ENCODE results near the gene OARD1.

OARD1 gene

DNA sequence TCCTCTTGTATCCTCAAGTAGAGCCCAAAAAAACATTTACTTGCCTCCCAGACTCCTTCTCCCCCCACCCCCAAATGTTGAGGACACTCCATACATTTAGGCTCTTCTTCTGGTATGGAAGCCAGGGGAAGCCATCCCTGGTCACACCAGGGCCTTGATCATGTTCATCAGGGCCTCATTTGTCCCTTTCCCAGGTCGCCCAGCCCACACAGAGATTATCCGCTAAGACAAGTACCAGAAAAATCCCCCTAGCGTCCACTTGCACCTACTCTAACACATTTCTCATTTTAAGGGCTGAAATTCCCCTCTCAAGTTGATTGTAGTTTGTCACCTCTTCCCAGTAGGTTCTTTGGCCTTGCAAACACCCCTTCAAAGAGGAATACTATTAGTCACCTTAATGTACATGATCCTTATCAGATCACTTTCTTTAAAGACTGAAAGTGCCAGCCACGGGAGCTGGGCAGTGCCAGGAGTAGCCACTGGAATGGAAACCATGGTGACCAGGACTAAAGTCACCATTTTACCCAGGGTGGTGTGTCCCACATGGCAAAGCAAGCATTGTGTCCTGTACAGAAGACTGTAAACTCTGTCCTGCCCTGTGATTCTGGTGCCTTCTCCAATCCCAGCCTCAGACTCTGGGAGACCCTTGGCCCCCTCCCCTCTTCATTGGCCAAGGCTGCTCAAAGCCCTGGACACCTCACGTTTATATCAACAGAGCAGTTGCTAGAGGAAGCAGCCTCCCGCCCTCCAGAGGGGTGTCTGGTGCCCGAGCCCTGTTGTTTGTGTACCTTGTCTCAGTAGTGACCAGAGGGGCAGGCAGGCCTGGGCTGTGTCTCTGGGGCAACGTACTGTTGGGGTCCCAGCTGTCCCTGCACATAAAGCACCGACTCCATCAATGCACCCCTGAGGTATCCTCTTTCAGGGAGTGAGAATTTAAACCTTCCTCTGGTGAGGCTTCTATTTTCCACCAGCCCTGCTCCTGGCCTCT, 24.1 kb downstream of the OARD1 start:
- no peak for DNase-seq (ENCODE audit: low read depth)

DNA sequence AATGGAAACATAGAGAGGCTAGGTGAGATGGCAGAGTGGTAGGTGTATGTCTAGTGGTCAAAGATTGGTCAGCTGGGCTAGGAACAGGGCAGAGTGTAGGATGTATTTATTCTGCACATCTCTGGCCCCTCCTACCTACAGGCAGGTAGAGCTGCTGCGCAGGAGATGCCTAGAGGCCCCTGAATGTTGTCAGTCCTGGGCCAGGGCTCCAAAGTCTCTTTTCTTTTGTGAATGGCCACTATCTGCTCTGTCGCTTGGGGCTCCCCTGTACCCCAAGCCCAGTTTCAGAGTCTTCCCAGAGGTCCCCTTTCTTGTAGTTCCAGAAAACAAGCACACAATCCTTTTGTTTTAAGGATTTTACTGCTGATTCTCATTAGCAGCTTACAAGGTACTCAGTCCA, 24.9 kb downstream of the OARD1 start:
- no peak for DNase-seq (ENCODE audit: low read depth)

DNA sequence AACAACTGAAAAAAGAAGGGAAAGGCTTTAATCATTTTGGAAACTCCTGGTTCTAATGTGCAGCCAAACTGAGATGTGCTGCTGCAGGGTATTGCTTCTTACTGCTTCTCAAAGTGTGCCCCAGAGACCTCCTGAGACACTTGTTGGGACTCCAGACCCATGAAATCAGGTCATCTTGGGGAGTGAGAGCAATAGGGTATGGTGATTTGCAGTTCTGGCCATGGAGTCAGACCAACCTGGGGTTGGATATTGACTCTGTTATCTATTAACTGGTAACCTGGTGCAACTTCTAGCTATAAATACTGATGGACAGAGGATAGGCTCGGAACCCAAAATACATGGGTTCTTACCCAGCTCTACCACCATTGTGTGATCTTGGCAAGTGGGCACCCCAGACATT, 26.1 kb downstream of the OARD1 start:
- no peak for DNase-seq (ENCODE audit: low read depth)

DNA sequence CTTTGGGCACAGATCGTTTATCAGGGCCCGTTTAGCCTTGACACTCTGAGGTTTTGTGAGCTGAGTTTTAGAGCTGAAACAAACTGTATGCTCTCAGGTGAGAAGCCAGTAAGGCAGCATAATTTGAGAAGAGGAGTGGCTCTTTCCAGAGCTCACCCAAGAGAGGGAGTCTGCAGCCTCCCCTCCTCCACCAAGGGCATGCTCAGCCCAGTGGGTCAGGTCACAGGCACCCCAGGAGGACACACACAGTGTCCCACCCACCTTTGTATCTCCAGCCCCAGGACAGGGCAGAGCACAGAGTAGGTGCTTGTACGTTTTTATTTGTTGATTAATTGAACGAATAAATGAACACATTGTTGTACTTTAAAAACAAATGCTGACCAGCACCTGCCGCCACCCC, 26.5 kb downstream of the OARD1 start:
- no peak for DNase-seq (ENCODE audit: low read depth)

DNA sequence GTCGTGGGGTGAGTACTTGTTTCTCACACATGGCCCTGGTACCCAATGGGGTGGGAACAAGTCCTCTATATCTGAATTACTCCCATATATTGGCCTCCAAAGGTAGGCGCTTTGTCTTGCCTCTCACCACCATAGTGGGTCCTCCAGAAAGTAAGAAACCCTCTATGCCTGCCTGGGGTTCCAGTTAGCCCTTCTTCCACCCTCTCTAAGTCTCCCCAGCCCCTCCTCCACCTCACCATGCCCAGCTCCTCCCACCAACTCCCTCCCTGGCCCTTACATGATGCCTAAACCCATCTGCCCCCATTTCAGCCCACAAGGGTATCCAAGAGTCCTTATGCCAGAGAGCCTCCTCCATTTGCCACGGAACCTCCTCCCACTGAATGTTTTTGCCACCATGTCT, 29.0 kb downstream of the OARD1 start:
- no peak for DNase-seq (ENCODE audit: low read depth)

DNA sequence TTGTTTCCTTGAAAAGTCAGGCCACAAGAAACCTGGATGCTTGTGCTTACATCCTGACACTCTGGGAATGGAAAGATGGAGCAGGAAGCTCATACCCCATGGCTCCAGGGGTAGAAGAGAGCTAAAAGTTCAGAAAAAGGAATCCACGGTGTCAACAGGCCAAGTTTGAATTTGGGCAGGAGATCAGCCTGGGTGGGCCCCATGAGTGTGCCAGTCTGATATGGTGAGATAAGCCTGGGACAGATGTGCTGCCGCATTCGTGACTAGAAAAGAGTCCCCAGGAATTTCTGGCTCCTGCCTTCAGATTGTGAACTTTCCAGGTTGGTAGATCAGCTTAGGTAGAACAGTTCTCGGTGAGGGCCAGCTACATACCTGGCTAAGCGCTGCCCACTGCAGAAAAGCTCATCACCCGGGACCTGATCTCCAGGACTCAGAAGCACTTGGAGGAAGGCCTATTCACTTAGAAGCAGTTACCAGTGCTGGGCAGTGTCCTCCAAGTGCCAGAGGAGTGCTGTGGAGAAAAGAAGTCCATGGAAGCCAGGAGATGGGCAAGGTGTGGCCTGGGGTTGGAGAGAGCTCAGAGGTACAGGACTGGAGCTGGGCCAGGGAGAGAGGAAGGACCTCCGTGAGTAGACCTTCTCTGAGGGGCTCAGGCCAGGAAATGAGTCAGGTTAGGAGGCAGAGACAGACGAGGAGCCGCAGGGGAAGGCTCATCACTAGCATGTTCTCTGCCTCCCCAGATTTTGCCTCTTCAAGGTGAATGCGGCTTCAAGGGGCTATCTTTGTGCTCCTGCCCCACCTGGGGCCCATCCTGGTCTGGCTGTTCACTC, 29.7 kb downstream of the OARD1 start, which contains the start of gene TSPO2:
TSS of gene TSPO2 (plus strand) at position 242 of the 830 bp plus-strand sequence. CDS start at position 761, 519 bp downstream.
- no peak for DNase-seq (ENCODE audit: low read depth)

DNA sequence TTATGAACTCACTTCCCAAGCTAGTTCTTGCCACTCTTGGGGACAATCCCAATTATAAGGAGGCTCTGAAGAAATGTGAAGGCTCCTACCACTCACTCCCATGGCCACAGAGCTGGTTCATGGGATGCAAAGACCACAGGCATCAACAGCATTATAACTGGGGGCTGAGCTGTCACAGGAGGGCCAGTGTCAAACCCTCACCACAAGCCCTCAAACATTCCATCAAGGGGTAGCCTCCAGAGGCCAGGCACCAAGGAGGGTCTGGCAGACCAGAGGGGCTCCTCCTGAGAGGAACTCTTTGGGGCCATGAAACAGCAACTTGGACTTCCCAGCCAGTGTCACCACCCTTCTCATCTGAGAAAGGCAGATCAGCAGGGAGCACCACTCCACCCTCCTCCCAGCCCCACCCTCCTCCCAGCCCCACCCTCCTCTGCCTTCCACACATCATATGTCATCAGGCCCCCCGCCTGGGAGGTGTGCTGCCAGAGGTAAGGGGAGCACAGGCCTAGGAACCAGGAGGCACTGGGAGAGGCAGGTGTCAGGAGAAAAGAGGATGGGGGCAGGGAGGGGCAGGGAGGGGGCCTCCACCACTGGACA, 31.1 kb downstream of the OARD1 start:
- no peak for DNase-seq (ENCODE audit: low read depth)

DNA sequence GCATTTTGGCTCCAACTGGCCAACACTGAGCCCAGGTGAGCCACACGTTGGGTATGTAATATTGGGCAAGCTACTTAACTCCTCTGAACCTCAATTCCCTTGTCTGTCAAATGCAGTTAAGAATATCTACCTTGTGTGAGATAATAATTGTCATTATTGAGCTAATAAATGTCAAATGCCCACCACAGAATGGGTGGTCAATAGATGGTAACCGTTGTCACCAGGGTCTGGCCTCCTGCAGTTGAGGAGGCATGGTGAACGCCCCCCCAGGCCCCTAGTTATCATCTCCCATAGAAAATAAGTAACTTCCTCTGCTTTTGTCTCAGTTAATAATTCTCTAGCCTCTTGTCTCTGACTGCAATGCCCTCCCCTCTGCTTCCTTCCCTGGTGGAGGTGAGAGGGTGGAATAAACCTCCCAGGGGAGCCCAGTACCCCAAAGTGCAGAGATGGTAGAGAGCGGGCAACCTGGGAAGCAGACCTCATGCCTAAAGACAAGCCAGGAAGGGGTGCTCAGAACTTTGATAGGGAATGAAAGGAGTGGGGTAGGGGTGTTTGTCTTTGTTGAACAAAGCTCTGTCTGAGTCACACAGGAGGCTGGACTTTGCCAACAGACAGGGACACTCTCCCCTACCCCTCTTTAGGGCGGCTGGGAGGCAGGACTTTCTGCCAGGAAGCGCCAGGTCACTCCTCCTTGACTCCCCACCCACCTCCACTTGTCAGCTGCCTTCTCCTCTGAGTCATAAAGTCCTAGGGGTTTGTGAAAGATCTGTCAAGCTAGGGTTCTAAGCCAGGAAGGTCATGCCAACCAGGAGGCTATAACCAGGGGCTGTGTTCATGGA, 31.8 kb downstream of the OARD1 start:
- no peak for DNase-seq (ENCODE audit: low read depth)

DNA sequence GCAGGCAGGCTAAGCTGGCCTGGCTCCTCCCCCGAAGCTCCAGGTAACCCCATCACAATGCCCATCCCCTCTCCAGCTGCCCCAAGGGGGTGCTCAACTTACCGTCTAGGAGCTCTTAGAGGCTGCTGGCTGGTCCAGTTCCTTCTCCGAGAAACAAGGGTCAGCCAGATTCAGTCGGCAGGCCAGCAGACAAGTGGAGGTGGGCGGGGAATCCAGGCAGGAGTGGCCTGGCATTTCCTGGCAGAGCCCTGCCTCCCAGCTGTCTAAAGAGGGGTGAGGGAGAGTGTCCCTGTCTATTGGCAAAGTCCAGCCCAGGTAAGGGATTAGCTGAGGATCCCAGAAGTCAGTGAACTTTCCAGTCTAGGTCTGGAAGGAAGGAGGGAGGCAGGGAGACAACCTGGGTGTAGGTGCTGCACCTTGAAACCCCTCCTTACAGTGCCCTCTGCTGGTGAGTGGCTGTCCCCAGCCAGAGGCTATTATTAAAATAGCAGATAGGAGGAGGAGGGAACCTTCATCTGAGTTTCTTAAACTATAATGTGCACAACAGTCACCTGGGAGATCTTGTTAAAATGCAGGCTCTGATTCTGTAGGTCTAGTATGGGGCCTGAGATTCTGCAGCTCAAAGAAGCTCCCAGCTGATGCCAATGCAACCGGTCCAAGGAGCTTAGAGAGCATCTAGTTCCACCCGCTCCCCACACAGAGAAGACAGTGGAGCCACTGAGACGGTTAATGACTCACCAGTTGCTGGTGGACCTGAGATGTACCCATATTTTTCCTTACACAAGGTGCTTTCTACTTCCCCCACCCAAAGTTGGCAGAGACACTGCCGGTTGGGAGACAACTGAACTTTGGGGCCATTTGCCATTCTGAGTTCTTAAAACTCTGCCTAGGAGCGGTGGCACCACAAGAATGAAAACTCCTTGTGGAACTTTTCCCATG, 32.8 kb downstream of the OARD1 start, which contains the start of gene UNC5CL:
TSS of gene UNC5CL (minus strand) at position 162 of the 939 bp plus-strand sequence. CDS start 4,147 bp downstream, outside the sequence.
- no peak for DNase-seq (ENCODE audit: low read depth)

DNA sequence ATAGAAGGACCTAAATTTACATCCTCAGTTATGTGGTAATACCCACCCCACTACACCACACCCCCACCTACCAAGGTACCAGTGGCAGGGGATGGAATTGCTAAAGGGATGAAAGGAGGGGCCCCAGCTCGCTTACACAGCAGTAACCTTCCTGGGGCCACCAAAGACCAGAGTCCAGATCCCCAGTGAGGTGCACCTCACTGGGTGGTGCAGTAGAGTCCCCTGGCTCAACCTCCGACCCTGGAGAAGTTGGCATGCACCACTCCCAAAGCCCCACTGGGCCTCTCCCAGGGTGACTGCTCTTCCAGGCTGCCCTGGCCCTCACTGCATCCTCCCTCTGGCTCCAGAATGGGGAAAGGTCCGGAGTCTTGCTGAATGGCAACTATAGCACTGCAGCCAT, 34.0 kb downstream of the OARD1 start:
- no peak for DNase-seq (ENCODE audit: low read depth)

DNA sequence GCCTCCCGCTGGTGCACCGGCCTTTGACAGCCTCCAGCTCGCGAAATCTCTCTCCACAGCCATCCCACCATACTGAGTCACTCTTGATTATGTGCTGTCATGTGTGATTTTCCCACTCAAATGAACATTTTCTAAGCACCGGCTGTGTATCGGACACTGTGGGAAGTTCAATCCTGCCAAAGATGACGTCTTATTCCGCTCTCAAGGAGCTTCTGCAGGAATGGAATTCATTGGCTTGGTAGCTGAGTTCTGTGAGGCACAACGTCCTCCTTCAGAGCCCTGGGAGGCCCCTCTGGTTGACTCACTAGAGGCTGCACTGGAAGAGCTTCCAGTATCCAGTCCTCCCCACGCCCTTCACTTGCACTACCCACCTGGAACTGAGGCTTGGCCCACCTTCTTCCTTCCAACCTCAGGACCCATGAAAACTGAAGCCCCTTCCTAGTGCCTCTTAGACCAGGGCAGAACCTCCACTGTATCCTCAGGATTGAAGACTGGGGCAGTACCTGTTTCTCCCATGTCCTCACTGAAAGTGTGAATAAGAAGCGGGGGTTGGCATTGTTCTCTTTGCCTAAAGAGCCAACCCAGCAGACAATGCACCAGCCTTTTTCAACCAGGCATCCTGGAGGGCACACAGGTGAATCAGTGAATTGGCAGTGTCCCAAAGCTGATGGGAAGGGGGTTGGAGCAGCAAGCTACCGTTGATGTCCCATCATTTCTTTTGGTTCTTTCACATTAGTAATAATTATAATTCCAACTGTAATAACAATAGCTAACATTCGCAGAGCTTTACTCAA, 34.9 kb downstream of the OARD1 start:
- no peak for DNase-seq (ENCODE audit: low read depth)

DNA sequence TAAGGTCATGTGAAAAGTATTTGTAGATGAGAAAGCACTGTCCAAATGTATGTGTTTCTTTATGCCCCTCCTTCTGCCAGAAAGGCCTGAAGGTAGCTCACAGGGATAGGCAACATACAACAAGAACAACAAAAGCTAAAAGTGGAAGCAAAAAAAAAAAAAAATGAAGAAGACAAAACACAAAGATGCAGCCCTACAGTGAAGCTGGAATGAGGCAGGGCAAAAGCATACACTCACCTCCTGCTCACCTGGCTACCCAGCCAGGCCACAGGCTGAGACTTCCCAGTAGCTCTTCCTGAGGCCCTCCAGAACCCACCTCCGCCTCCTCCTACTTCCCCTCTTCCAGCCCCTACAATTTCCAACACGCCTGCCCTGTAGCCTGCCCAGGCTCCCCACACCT, 35.6 kb downstream of the OARD1 start:
- DNase-seq (ENCODE audit: low read depth): no peak

DNA sequence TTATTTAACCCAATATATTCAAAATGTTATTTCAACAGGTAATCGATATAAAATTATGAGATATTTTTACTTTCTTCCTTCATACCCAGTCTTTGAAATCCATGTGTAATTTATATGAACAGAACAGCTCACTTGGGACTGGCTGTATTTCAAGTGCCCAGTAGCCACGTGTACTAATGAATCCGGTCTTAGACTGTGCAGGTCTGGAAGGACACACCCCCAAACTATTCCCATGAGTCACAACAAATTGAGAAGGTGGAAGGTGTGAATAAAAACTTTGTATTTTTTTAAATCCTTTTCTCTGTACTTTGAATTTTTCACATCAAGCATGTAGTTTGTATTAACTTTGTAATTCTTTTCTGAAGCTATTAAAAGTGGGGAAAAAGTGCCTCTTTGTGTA, 36.0 kb downstream of the OARD1 start:
- no peak for DNase-seq (ENCODE audit: low read depth)

DNA sequence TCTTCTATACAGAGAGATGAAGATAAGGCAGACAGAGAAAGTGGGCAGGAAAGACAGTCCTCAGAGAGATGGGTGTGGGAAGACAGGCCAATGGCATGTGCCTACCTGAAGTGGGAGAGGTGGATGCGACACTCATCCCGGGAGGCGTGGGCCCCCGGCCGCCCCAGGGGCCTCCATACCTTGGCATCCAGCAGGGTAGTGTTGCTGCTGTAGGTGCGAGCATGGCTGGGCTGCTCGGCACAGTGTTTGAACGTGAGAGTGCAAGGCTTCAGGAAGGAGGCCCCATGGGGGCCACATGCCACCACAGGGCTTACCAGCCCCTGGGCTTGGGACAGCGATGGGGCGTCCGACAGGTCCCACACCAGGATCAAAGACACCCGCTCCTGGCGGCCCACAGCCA, 38.4 kb downstream of the OARD1 start:
- DNase-seq (ENCODE audit: low read depth): no peak

DNA sequence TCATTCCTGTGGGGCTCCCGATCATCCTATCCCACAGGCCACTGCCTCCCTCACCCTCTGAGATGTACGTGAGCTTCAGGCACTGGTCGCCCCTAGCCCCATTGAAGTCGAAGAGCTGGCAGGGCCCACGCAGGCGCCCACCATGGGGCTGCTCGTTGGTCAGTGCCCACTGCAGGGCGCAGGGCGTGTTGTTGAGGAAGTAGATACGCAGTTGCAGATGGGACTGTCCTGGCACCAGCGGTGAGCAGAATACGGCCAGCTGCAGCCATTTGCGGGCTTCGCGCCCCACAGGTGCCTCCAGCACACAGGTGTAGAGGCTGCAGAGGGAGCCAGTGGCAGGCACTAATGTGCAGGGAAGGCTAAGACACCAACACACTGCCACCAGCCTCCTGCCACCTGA, 39.3 kb downstream of the OARD1 start:
- no peak for DNase-seq (ENCODE audit: low read depth)

DNA sequence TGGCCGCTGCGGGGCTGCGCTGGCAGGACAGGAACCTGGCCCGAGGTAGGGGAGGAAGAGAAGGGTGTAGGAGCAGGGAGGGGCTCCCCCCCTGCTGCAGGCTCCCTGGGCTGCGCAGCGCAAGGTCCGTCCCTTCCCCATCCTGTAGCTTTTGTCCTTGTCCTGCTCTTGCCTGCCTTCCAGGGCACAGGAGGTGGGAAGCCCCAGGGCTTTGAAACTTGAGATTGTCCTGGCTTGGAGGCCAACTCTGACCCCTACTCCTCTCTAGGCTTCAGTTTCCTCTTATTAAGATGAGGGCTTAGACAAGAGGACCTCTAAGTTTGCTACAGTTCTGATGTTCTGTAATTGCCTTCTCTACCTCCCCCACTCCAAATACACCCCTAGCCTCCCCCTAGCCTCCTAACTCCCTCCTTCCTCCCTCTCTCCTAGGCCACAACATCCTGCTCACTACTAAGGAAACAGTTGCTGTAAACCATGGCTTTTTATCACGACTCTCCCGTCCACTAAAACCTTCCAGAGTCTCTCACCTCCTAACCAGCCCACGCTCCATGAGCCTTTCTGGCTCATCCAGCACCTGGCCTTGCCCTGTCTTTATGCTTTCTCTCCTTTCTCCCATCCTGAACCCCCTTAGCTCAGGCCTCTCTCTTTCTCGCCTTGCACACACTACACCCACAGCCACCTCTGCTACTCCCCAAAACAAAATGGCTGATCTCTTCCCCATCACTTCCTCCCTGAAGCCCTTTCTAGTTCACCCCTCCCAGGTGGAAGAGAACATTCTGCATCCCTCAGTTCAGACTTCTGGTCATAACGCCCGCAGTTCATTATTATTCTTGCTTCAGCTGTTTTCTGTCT, 43.4 kb downstream of the OARD1 start:
- DNase-seq (ENCODE audit: low read depth): no peak

DNA sequence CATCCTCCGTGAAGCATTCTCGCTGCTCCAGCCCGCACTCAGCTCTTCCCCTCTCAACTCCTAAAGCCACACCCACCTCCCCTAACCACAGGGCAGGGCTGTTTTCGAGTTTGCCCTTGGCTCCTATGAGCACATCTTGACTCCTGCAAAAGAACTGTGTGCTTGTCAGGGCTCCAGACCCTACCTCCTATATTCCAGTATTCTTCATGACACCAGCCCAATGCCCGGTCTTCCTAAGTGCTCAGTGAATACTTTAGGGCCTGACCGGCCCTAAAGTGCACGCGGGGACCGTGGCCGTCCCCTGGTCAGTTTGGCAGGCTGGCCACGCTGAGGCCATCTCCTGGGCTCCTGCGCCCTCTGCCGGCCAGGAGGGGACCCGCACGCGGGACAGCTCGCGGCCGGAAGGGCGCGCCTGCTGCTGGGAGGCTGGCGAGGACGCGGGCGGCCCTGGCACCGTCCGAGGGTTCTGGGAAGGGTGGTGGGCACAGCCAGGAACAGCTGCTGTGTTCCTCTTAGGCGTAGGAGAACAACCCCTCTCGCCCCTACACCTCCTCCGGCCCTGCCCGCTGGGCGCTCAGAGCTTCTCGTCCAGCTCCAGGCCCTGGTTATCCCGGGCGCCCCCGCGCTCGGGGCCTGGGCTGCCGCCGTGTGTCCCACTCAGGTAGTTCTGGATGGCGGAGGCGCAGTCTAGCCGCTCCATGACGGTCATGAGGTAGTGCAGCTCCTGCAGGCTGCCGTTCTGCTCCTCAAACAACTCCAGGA, 44.2 kb downstream of the OARD1 start:
- DNase-seq (ENCODE audit: low read depth): peak; percentile 46

DNA sequence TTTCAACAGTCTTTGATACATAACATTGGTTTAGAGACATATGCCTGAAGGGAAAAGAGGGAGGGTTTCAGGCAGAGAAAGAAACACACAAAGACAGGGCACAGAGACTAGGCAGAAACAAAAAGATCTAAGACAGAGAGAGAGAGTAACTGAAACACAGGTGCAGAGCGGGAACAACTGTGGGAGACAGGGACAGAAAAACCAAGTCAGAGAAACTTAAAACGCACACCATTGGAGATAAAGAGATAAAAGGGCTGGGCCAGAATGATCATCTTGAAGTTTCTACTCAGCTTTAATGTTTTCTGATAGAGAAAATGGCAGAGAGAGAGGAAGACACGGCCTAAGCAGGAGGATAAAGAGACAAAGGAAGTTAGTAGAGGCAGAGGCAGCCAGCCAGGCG, 44.9 kb downstream of the OARD1 start:
- DNase-seq (ENCODE audit: low read depth): no peak
